ENCODE measurements around the gene PPP2R3A.
"Not testable (repeated sequence)": the region's sequence is repeated elsewhere in the genome, so short reads cannot be mapped to it uniquely, and the experiment has no call there.

PPP2R3A gene

DNA sequence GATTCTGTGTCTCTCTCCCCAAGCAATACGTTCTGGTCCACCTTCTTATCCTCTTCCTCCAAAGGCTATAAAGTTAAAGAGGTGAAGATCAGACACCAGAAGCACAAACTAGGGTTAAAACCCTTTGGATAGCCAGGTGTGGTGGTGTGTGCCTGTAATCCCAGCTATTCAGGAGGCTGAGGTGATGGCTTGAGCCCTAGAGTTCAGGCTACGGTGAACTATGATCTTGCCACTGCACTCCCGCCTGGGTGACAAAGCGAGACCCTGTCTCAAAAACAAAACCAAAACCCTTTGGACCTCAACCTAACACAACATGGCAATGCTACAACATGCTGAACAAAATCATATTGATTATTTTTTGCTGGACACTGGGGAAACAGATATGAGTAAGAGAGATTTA is 187.4 kb downstream of the PPP2R3A start:
- Histone ChIP-seq H3K23ac (ENCODE audit: low read depth, low read length, poor library complexity) (no peak overlapping the region), H3K9me3 (replicated peaks in 1 of 2; ENCODE audit: control insufficient read depth in 2 of 2, insufficient read depth in 1 of 2, low read depth in 1 of 2, low read length in 2 of 2) (no peaks in the 10 kb centered on the region), H2BK15ac (ENCODE audit: low read length) (no peak overlapping the region), H3K14ac (ENCODE audit: low read length) (no peak overlapping the region), H3K18ac (ENCODE audit: low read length) (no peak overlapping the region), H2AFZ (ENCODE audit: low read length) (no peak overlapping the region), H3K9ac (ENCODE audit: low read depth, low read length, poor library complexity) (no peak overlapping the region), H3K27ac (replicated peaks; ENCODE audit: low read length) (no peak overlapping the region), H3K4ac (ENCODE audit: low read length) (no peak overlapping the region), H4K8ac (ENCODE audit: low read depth, low read length) (no peak overlapping the region), H2BK5ac (ENCODE audit: low read length) (no peak overlapping the region), H2BK120ac (ENCODE audit: low read depth, low read length) (no peak overlapping the region), H2BK12ac (ENCODE audit: low read length) (no peak overlapping the region), H3K27me3 (ENCODE audit: control insufficient read depth in 3 of 3, insufficient read depth in 3 of 3, low read depth in 1 of 3, low read length in 3 of 3) (no peaks in the 10 kb centered on the region), H3K79me1 (ENCODE audit: low read depth, low read length) (peaks cover 4% of the 10 kb centered on the region), H3K4me1 (ENCODE audit: control insufficient read depth in 2 of 2, insufficient read depth in 1 of 2, low read depth in 1 of 2, low read length in 2 of 2) (no peaks in the 10 kb centered on the region), H3K36me3 (replicated peaks in 1 of 2; ENCODE audit: control insufficient read depth in 2 of 2, insufficient read depth in 2 of 2, low read length in 2 of 2) (peaks cover 7 to 51% of the 10 kb centered on the region in 2 donors), H4K91ac (ENCODE audit: low read depth, low read length, poor library complexity) (no peak overlapping the region), H3K4me2 (ENCODE audit: insufficient read depth, low read length, poor library complexity, severe bottlenecking) (no peak overlapping the region), H3K4me3 (ENCODE audit: low read length in 2 of 2) (no peak overlapping the region), H2AK5ac (ENCODE audit: low read depth, low read length) (no peak overlapping the region)
- WGBS, 2 donors (ENCODE audit: extremely low coverage in 2 of 2, insufficient read length in 2 of 2, insufficient replicate concordance in 1 of 2), result no CpG with 5 or more reads among the region's 4 CpGs
- DNase-seq (ENCODE audit: low spot score), result no peak

DNA sequence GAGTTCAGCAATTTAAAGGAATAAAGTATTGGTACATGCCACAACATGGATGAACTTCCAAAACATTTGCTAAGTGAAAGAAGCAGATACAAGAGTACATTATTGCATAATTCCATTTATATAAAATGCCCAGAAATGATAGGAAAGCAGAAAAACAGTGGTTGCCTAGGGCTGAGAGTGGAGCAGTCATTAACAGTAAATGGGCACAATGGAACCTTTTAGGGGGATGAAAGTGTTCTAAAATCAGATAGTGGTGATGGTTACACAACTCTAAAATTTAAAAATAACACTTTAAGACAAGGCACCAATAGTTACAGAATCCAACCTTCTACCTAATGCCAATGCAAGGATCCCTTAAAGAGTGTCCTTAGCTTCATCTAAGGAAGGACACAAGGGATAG is 196.0 kb downstream of the PPP2R3A start:
- Histone ChIP-seq H2BK5ac (ENCODE audit: low read length) (no peak overlapping the region), H3K79me1 (ENCODE audit: low read depth, low read length) (peaks cover 6% of the 10 kb centered on the region)

DNA sequence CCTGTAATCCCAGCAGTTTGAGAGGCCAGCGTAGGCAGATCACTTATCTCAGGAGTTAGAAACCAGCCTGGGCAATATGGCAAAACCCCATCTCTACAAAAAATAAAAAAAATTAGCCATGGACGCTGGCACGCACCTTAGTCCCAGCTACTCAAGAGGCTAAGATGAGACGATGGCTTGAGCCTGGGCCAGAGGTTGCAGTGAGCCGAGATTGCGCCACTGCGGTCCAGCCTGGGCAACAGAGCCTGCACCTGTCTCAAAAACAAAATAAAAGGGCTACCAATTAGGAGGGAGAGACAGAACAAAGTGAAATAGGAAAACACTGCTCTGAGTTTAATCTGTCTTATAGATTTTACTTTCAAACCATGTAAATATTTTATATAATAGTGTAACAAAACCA is 196.8 kb downstream of the PPP2R3A start:
- Histone ChIP-seq H3K9me3 (replicated peaks in 1 of 2; ENCODE audit: control insufficient read depth in 2 of 2, insufficient read depth in 1 of 2, low read depth in 1 of 2, low read length in 2 of 2) (no peaks in the 10 kb centered on the region), H2BK5ac (ENCODE audit: low read length) (no peak overlapping the region), H2BK120ac (ENCODE audit: low read depth, low read length) (no peak overlapping the region), H3K27ac (replicated peaks; ENCODE audit: low read length) (no peak overlapping the region), H3K23ac (ENCODE audit: low read depth, low read length, poor library complexity) (no peak overlapping the region), H3K9ac (ENCODE audit: low read depth, low read length, poor library complexity) (no peak overlapping the region), H3K4me3 (ENCODE audit: low read length in 2 of 2) (no peak overlapping the region), H4K91ac (ENCODE audit: low read depth, low read length, poor library complexity) (no peak overlapping the region), H3K18ac (ENCODE audit: low read length) (no peak overlapping the region), H3K4ac (ENCODE audit: low read length) (no peak overlapping the region), H3K36me3 (replicated peaks in 1 of 2; ENCODE audit: control insufficient read depth in 2 of 2, insufficient read depth in 2 of 2, low read length in 2 of 2) (no peaks in the 10 kb centered on the region), H3K4me2 (ENCODE audit: insufficient read depth, low read length, poor library complexity, severe bottlenecking) (no peak overlapping the region), H3K79me1 (ENCODE audit: low read depth, low read length) (peaks cover 6% of the 10 kb centered on the region), H2AFZ (ENCODE audit: low read length) (no peak overlapping the region), H3K27me3 (ENCODE audit: control insufficient read depth in 3 of 3, insufficient read depth in 3 of 3, low read depth in 1 of 3, low read length in 3 of 3) (no peaks in the 10 kb centered on the region), H2BK12ac (ENCODE audit: low read length) (no peak overlapping the region), H3K4me1 (ENCODE audit: control insufficient read depth in 2 of 2, insufficient read depth in 1 of 2, low read depth in 1 of 2, low read length in 2 of 2) (peaks cover 0 to 3% of the 10 kb centered on the region in 2 donors), H4K8ac (ENCODE audit: low read depth, low read length) (no peak overlapping the region), H2AK5ac (ENCODE audit: low read depth, low read length) (no peak overlapping the region), H2BK15ac (ENCODE audit: low read length) (no peak overlapping the region), H3K14ac (ENCODE audit: low read length) (no peak overlapping the region)
- DNase-seq (ENCODE audit: low spot score), result no peak
- WGBS, 2 donors (ENCODE audit: extremely low coverage in 2 of 2, insufficient read length in 2 of 2, insufficient replicate concordance in 1 of 2), result no CpG with 5 or more reads among the region's 7 CpGs

More for the DNA sequence above, 196.0 kb downstream of the PPP2R3A start:
- Histone ChIP-seq H3K27ac (replicated peaks; ENCODE audit: low read length) (no peak overlapping the region), H2AFZ (ENCODE audit: low read length) (no peak overlapping the region), H3K9me3 (replicated peaks in 1 of 2; ENCODE audit: control insufficient read depth in 2 of 2, insufficient read depth in 1 of 2, low read depth in 1 of 2, low read length in 2 of 2) (no peaks in the 10 kb centered on the region), H2BK120ac (ENCODE audit: low read depth, low read length) (no peak overlapping the region), H3K4me3 (ENCODE audit: low read length in 2 of 2) (no peak overlapping the region), H2BK15ac (ENCODE audit: low read length) (no peak overlapping the region), H3K18ac (ENCODE audit: low read length) (no peak overlapping the region), H4K8ac (ENCODE audit: low read depth, low read length) (no peak overlapping the region), H2BK12ac (ENCODE audit: low read length) (no peak overlapping the region), H3K36me3 (replicated peaks in 1 of 2; ENCODE audit: control insufficient read depth in 2 of 2, insufficient read depth in 2 of 2, low read length in 2 of 2) (no peaks in the 10 kb centered on the region), H3K14ac (ENCODE audit: low read length) (no peak overlapping the region), H3K27me3 (ENCODE audit: control insufficient read depth in 3 of 3, insufficient read depth in 3 of 3, low read depth in 1 of 3, low read length in 3 of 3) (no peaks in the 10 kb centered on the region), H3K4ac (ENCODE audit: low read length) (no peak overlapping the region), H3K4me2 (ENCODE audit: insufficient read depth, low read length, poor library complexity, severe bottlenecking) (no peak overlapping the region), H3K4me1 (ENCODE audit: control insufficient read depth in 2 of 2, insufficient read depth in 1 of 2, low read depth in 1 of 2, low read length in 2 of 2) (peaks cover 0 to 3% of the 10 kb centered on the region in 2 donors), H2AK5ac (ENCODE audit: low read depth, low read length) (no peak overlapping the region), H3K9ac (ENCODE audit: low read depth, low read length, poor library complexity) (no peak overlapping the region), H3K23ac (ENCODE audit: low read depth, low read length, poor library complexity) (no peak overlapping the region), H4K91ac (ENCODE audit: low read depth, low read length, poor library complexity) (no peak overlapping the region)
- no peak for DNase-seq (ENCODE audit: low spot score)

DNA sequence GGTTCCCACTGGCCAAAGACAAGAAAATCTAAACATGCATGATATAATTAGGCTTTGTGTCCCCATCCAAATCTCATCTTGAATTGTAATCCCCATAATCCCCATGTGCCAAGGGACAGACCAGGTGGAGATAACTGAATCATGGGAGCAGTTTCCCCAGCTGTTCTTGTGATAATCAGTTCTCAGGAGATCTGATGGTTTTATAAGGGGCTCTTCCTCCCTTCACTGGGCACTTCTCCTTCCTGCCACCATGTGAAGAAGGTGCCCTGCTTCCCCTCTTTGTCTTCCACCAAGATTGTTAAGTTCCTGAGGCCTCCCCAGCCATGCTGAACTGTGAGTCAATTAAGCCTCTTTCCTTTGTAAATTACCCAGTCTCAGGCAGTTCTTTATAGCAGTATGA is 198.1 kb downstream of the PPP2R3A start:
- H3K4me3 ChIP-seq (ENCODE audit: low read length in 2 of 2); H3K79me1 ChIP-seq (ENCODE audit: low read depth, low read length); H2AFZ ChIP-seq (ENCODE audit: low read length); H2BK120ac ChIP-seq (ENCODE audit: low read depth, low read length); H3K18ac ChIP-seq (ENCODE audit: low read length); H3K36me3 ChIP-seq (replicated peaks in 1 of 2; ENCODE audit: control insufficient read depth in 2 of 2, insufficient read depth in 2 of 2, low read length in 2 of 2); DNase-seq (ENCODE audit: low spot score); H3K4ac ChIP-seq (ENCODE audit: low read length); H3K14ac ChIP-seq (ENCODE audit: low read length); H3K9me3 ChIP-seq (replicated peaks in 1 of 2; ENCODE audit: control insufficient read depth in 2 of 2, insufficient read depth in 1 of 2, low read depth in 1 of 2, low read length in 2 of 2); H3K4me2 ChIP-seq (ENCODE audit: insufficient read depth, low read length, poor library complexity, severe bottlenecking); H3K23ac ChIP-seq (ENCODE audit: low read depth, low read length, poor library complexity); H3K9ac ChIP-seq (ENCODE audit: low read depth, low read length, poor library complexity); H2BK5ac ChIP-seq (ENCODE audit: low read length); H4K91ac ChIP-seq (ENCODE audit: low read depth, low read length, poor library complexity); H3K4me1 ChIP-seq (ENCODE audit: control insufficient read depth in 2 of 2, insufficient read depth in 1 of 2, low read depth in 1 of 2, low read length in 2 of 2); H2AK5ac ChIP-seq (ENCODE audit: low read depth, low read length); H4K8ac ChIP-seq (ENCODE audit: low read depth, low read length); H3K27me3 ChIP-seq (ENCODE audit: control insufficient read depth in 3 of 3, insufficient read depth in 3 of 3, low read depth in 1 of 3, low read length in 3 of 3); H3K27ac ChIP-seq (replicated peaks; ENCODE audit: low read length); H2BK15ac ChIP-seq (ENCODE audit: low read length); H2BK12ac ChIP-seq (ENCODE audit: low read length): not testable (repeated sequence)

Data from neuronal stem cell (in vitro differentiated cells).